H9 (cell line): ENCODE measurements around the gene RPS24. TPM values are rescaled to one million over a fixed set of nuclear protein-coding genes. Genes with fewer than 3 reads are reported as not detected.

Experiments used
- DNase-seq: peaks from one replicate; pipeline ENCODE4 v3.0.0-alpha.2; 2017
- H2AFZ ChIP-seq: one replicate; pipeline ENCODE4 v1.6.1; 2013; ENCODE audit warnings: mild to moderate bottlenecking, low read length, control low read depth, moderate library complexity
- H2AK5ac ChIP-seq: 2 replicates; pipeline ENCODE4 v1.6.1; 2013; ENCODE audit warnings: low read length, control low read depth, mixed read lengths; ENCODE audit not compliant: insufficient read length
- H2BK120ac ChIP-seq: one replicate; pipeline ENCODE4 v1.6.1; 2013; ENCODE audit warnings: low read depth, mild to moderate bottlenecking, low read length, control low read depth, inconsistent platforms; ENCODE audit not compliant: poor library complexity, severe bottlenecking
- H2BK12ac ChIP-seq: 2 replicates; pipeline ENCODE4 v1.6.1; 2013; ENCODE audit warnings: low read length, control low read depth, mixed read lengths, low read depth; ENCODE audit not compliant: insufficient read length
- H2BK15ac ChIP-seq: 2 replicates; pipeline ENCODE4 v1.6.1; 2013; ENCODE audit warnings: low read depth, low read length, control low read depth
- H2BK20ac ChIP-seq: one replicate; pipeline ENCODE4 v1.6.1; 2013; ENCODE audit warnings: low read depth, mild to moderate bottlenecking, low read length, control low read depth, inconsistent platforms; ENCODE audit not compliant: poor library complexity, severe bottlenecking
- H2BK5ac ChIP-seq: 2 replicates; pipeline ENCODE4 v1.6.1; 2013; ENCODE audit warnings: low read length, control low read depth, mixed read lengths; ENCODE audit not compliant: insufficient read length
- H3K14ac ChIP-seq: 2 replicates; pipeline ENCODE4 v1.6.1; 2013; ENCODE audit warnings: low read length, control low read depth; ENCODE audit not compliant: insufficient read depth
- H3K18ac ChIP-seq: 2 replicates; pipeline ENCODE4 v1.6.1; 2013; ENCODE audit warnings: low read depth, mild to moderate bottlenecking, mixed read lengths, low read length, control low read depth; ENCODE audit not compliant: insufficient read length
- H3K23ac ChIP-seq: 2 replicates; pipeline ENCODE4 v1.6.1; 2013; ENCODE audit warnings: low read length, control low read depth, mixed read lengths, low read depth; ENCODE audit not compliant: insufficient read length
- H3K23me2 ChIP-seq: 2 replicates; pipeline ENCODE4 v1.6.1; 2013; ENCODE audit warnings: low read depth, mild to moderate bottlenecking, mixed read lengths, low read length, control low read depth; ENCODE audit not compliant: insufficient read length, poor library complexity, severe bottlenecking
- H3K27ac ChIP-seq: 2 replicates; pipeline ENCODE4 v1.5.1; 2013; ENCODE audit warnings: low read length, control low read depth, mixed read lengths, low read depth; ENCODE audit not compliant: insufficient read length
- H3K27me3 ChIP-seq: 2 replicates; pipeline ENCODE4 v1.6.1; 2013; ENCODE audit warnings: low read length, control low read depth, inconsistent platforms; ENCODE audit not compliant: insufficient read depth
- H3K4ac ChIP-seq: 2 replicates; pipeline ENCODE4 v1.6.1; 2013; ENCODE audit warnings: low read depth, mild to moderate bottlenecking, control low read depth, inconsistent platforms, low read length, moderate library complexity
- H3K4me1 ChIP-seq: 2 replicates; pipeline ENCODE4 v1.6.1; 2013; ENCODE audit warnings: low read length, control low read depth, inconsistent platforms; ENCODE audit not compliant: insufficient read depth
- H3K4me2 ChIP-seq: 2 replicates; pipeline ENCODE4 v1.6.1; 2013; ENCODE audit warnings: low read length, control low read depth, mixed read lengths; ENCODE audit not compliant: insufficient read length, insufficient read depth
- H3K56ac ChIP-seq: 2 replicates; pipeline ENCODE4 v1.6.1; 2013; ENCODE audit warnings: low read depth, mild to moderate bottlenecking, mixed read lengths, low read length, control low read depth; ENCODE audit not compliant: insufficient read length
- H3K79me1 ChIP-seq: 2 replicates; pipeline ENCODE4 v1.6.1; 2013; ENCODE audit warnings: low read depth, mild to moderate bottlenecking, moderate library complexity, low read length, control low read depth, inconsistent platforms; ENCODE audit not compliant: insufficient read depth, poor library complexity, severe bottlenecking
- H3K79me2 ChIP-seq: 2 replicates; pipeline ENCODE4 v1.6.1; 2013; ENCODE audit warnings: low read length, control low read depth, inconsistent platforms; ENCODE audit not compliant: insufficient read depth
- H3K9ac ChIP-seq: 2 replicates; pipeline ENCODE4 v1.6.1; 2013; ENCODE audit warnings: low read length, control low read depth, mixed read lengths; ENCODE audit not compliant: insufficient read length; ENCODE audit errors: extremely low read depth
- H3K9me3 ChIP-seq: one replicate; pipeline ENCODE4 v1.6.1; 2013; ENCODE audit warnings: low read depth, low read length, inconsistent platforms; ENCODE audit not compliant: control insufficient read depth
- H3T11ph ChIP-seq: one replicate; pipeline ENCODE4 v1.6.1; 2013; ENCODE audit warnings: mild to moderate bottlenecking, low read length, control low read depth, inconsistent platforms
- H4K20me1 ChIP-seq: one replicate; pipeline ENCODE4 v1.6.1; 2013; ENCODE audit not compliant: control insufficient read depth, insufficient read length, insufficient read depth
- H4K5ac ChIP-seq: 2 replicates; pipeline ENCODE4 v1.6.1; 2013; ENCODE audit warnings: low read depth, mild to moderate bottlenecking, mixed read lengths, low read length, control low read depth; ENCODE audit not compliant: insufficient read length
- H4K8ac ChIP-seq: replicated peaks from 2 replicates; pipeline ENCODE4 v1.6.1; 2013; ENCODE audit warnings: low read length, control low read depth, mixed read lengths, low read depth; ENCODE audit not compliant: insufficient read length
- H4K91ac ChIP-seq: 2 replicates; pipeline ENCODE4 v1.6.1; 2013; ENCODE audit warnings: low read depth, mild to moderate bottlenecking, moderate library complexity, mixed read lengths, low read length, control low read depth; ENCODE audit not compliant: insufficient read length
- H3K27ac Mint-ChIP-seq, 3 experiments: 2 replicates in 2 of 3; 3 replicates in 1 of 3; pipeline ENCODE4 v1.8.0; 2020 to 2021; ENCODE audit warnings: mixed read lengths in 3 of 3, mild to moderate bottlenecking in 1 of 3, moderate library complexity in 1 of 3
- H3K27me3 Mint-ChIP-seq: 2 replicates; pipeline ENCODE4 v1.8.0; 2021; ENCODE audit warnings: low read depth, mild to moderate bottlenecking, moderate library complexity, mixed read lengths
- H3K36me3 Mint-ChIP-seq, 3 experiments: 2 replicates in 2 of 3; 3 replicates in 1 of 3; pipeline ENCODE4 v1.8.0; 2020 to 2021; ENCODE audit warnings: low read depth in 3 of 3, mixed read lengths in 3 of 3; ENCODE audit not compliant: insufficient read depth in 1 of 3
- H3K4me1 Mint-ChIP-seq, 2 experiments: 2 replicates each; pipeline ENCODE4 v1.8.0; 2020; ENCODE audit warnings: mixed read lengths in 2 of 2
- H3K4me3 Mint-ChIP-seq, 2 experiments: 2 replicates in 1 of 2; 3 replicates in 1 of 2; pipeline ENCODE4 v1.8.0; 2020 to 2021; ENCODE audit warnings: mild to moderate bottlenecking in 2 of 2, mixed read lengths in 2 of 2, moderate library complexity in 1 of 2
- H3K9me3 Mint-ChIP-seq, 2 experiments: 2 replicates in 1 of 2; 3 replicates in 1 of 2; pipeline ENCODE4 v1.8.0; 2020; ENCODE audit warnings: mild to moderate bottlenecking in 2 of 2, mixed read lengths in 2 of 2, moderate library complexity in 1 of 2
- WGBS: extraction: QIAGEN DNeasy Blood & Tissue Kit; methylation state at CpG from one replicate; pipeline ENCODE4 v1.1.7; 2013; ENCODE audit warnings: missing lambda C conversion rate, low lambda C conversion rate, mixed read lengths; ENCODE audit not compliant: insufficient read length; ENCODE audit errors: extremely low coverage; 5-methylcytosine and 5-hydroxymethylcytosine counted together
- total RNA-seq: library from RNA; stranded (reverse); gene quantifications from 2 replicates; pipeline ENCODE4 v1.2.1, GENCODE V29; 2021
- TF ChIP-seq, protein P1 (sequence below): fragments of 200-600 bp; sonication (generic); conservative IDR thresholded peaks from 3 replicates; pipeline ENCODE4 v1.8.0; 2021; ENCODE audit warnings: antibody characterized with exemption, mild to moderate bottlenecking

RPS24 gene
- total RNA-seq, 1 experiment from 2014 or later = 1,966 TPM

DNA sequence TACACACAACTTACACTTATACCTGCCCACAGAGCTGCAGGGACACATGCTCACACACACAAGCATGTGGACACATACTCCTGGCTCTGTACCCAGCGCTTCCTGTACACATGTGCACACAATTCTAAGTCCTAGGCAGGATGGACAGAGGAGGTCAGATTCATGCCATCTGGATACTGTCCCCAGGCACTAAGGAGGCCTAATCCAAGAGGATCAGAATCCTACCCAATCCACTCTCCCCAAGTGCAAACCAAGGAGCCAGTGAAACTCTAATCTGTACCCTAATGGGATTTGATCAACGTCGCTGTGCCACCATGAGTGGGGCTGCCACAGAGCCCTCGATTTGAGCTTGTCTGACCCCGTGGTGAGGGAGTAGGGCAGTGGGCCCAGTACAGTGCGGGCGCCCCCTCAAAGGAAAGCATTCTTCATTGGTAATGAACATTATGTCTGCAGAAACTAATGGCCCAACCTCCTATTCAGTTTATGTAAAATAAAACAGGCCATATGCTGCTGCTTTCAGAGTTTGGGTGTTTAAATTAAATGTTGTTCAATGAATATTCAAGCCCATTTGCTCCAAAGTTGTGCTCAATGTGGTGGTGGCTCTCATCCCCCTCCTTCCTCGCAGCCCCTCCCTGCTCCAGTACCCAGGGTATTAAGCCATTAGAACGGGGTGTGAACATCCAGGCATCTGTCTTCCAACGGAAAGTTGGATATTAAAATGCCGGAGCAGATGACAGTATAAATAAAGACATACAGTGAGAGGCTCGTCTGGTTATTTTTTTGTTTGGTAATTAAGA, 26.4 kb downstream of the RPS24 start:
- no peaks in the 10 kb centered on the region for H4K20me1 ChIP-seq
- no peak overlapping the region for H3K56ac ChIP-seq
- H3K9ac ChIP-seq = no peak overlapping the region
- H3K4me1 Mint-ChIP-seq = no peaks in the 10 kb centered on the region
- H2BK20ac ChIP-seq = no peak overlapping the region
- H3K23ac ChIP-seq = no peak overlapping the region
- H3K14ac ChIP-seq = no peak overlapping the region
- no peak overlapping the region for H2BK15ac ChIP-seq
- H3K27ac Mint-ChIP-seq = peak overlapping the region in 1 of 3 experiments; percentile 63; a peak in 1 of 7 replicates
- no peaks in the 10 kb centered on the region for H3K27me3 ChIP-seq
- no peaks in the 10 kb centered on the region for H3K79me2 ChIP-seq
- no peak overlapping the region for H4K91ac ChIP-seq
- H3K79me1 ChIP-seq = no peaks in the 10 kb centered on the region
- no peak overlapping the region for H3K4me2 ChIP-seq
- H3K9me3 ChIP-seq = no peaks in the 10 kb centered on the region
- no peak overlapping the region for H3K27ac ChIP-seq
- H3K27me3 Mint-ChIP-seq = no peaks in the 10 kb centered on the region
- H2BK120ac ChIP-seq = no peak overlapping the region
- no peak overlapping the region for H4K5ac ChIP-seq
- H3K4me3 Mint-ChIP-seq = no peak overlapping the region
- no peak overlapping the region for H3K18ac ChIP-seq
- TF ChIP-seq, protein P1, sequence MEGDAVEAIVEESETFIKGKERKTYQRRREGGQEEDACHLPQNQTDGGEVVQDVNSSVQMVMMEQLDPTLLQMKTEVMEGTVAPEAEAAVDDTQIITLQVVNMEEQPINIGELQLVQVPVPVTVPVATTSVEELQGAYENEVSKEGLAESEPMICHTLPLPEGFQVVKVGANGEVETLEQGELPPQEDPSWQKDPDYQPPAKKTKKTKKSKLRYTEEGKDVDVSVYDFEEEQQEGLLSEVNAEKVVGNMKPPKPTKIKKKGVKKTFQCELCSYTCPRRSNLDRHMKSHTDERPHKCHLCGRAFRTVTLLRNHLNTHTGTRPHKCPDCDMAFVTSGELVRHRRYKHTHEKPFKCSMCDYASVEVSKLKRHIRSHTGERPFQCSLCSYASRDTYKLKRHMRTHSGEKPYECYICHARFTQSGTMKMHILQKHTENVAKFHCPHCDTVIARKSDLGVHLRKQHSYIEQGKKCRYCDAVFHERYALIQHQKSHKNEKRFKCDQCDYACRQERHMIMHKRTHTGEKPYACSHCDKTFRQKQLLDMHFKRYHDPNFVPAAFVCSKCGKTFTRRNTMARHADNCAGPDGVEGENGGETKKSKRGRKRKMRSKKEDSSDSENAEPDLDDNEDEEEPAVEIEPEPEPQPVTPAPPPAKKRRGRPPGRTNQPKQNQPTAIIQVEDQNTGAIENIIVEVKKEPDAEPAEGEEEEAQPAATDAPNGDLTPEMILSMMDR = no peak
- no peak overlapping the region for H3K4ac ChIP-seq
- no peak overlapping the region for H2AK5ac ChIP-seq
- H3K23me2 ChIP-seq = no peaks in the 10 kb centered on the region
- H3K9me3 Mint-ChIP-seq = no peaks in the 10 kb centered on the region
- no peak overlapping the region for H2BK5ac ChIP-seq
- no peak overlapping the region for H4K8ac ChIP-seq
- no CpG with 5 or more reads among the region's 12 CpGs for WGBS
- no peak overlapping the region for H3T11ph ChIP-seq
- DNase-seq = no peak
- H3K4me1 ChIP-seq = no peaks in the 10 kb centered on the region
- H3K36me3 Mint-ChIP-seq = peaks cover 2 to 4% (median 4%) of the 10 kb centered on the region in 3 experiments; a peak in 4 of 7 replicates
- H2BK12ac ChIP-seq = no peak overlapping the region
- H2AFZ ChIP-seq = no peak overlapping the region
